HG03469 (cell line): ENCODE measurements around the gene EEPD1.
"Not testable (repeated sequence)": the region's sequence is repeated elsewhere in the genome, so short reads cannot be mapped to it uniquely, and the experiment has no call there.

Experiments
- ATAC-seq: cut with Tn5 transposase; IDR thresholded peaks from one replicate; pipeline ENCODE4 v1.9.1; 2021; ENCODE audit warnings: mild to moderate bottlenecking, moderate library complexity, moderate number of reproducible peaks; ENCODE audit not compliant: unreplicated experiment

EEPD1 gene

DNA sequence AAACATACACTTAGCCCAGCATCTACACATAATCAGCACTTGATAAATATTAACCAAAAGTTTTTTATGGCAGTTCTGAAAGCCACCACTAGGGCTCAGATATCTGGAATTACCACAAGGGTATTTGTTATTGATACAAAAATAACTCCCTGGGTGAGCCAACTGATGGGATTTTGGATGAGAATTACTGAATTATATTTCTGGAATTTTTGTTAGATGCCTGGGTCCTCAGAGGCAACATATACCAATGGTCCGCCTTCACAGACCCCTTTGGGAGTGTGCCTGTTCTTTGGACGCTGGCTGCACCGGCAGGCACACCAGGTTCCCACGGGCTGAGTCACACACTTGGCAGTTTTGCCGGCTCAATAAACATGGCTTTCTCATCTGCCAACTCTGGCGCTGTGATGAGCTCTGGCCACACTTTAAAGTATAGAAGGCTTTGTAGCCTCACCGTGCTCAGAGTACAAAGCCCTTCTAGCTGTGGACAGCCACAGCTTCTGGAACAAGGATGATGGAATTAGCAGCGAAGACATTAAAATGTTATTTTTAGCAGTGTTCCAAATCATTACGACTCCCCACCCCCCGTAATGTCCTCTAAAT lies 24.5 kb upstream of the EEPD1 start:
- no peak for ATAC-seq

DNA sequence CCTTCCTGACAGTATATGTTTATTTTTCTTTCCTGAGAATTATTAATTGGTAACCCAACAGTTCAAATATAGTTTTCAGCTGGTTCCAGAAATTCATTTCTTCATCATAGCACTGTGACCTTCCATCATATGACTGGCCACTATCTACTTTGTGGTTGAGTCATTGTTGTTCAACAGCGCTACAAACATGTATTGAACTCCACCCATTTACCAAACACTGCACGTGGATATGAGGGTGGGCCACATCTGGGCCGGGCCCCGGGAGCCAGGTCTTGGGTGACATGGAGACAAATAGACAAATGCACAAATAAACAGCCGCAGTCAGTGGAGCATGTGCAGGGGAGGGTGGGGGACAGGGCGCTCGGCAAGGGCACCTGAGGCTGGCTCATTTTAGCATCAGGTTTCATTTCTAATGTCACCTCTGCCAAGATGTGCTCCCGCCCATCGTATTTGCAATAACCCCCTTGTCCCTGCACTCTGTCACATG lies 24.0 kb upstream of the EEPD1 start:
- ATAC-seq: no peak

DNA sequence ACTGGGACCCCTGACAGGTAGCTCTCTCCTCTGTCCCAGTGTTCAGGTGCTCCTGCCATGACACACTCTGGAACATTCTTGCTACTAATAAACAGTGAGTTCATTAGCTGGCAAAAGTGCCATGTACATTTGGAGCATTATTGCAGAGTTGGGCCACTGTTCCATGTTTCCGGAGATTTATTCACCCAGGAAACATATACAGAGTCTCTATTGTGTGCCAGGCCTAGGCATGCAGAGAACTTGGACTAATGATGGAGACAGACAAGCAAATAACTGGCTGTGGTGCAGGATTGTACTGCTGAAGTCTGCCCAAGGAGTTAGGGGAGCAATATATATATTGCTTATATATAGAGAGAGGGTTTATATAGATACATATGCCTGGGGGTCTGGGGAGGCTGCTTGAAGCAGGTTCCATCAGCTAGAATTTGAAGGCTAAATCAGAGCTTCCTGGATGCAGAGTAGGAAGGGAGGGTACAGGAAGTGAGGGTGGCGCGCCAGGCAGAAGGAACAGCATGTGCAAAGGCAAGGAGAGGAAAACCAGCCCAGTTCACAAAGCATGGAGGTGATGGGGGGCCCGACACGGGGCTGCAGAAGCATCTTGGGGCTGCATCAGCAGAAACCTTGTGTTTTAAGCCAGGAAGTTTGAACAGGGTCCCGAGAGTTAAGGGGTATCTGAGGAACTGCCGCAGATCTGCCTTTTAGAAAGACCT lies 22.7 kb upstream of the EEPD1 start:
- ATAC-seq: no peak

DNA sequence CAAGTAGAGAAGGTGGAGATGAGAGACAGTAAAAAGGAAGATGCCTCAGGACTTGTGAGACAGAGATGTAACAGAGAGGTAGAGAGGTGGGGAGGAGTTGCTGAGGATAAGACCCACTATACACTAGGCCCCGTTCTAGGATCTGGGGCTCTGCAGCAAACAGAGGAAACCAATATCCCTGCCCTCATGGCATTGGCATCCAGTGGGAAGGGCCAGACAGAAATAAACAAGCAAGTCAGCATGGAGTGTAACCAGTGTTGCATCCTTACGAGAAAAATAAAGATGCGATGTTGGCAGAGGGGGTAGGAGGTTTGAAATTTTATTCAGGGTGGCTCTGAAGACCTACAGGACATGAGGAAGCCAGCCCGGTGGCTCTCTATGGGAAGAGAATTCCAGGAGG lies 22.0 kb upstream of the EEPD1 start:
- no peak for ATAC-seq

DNA sequence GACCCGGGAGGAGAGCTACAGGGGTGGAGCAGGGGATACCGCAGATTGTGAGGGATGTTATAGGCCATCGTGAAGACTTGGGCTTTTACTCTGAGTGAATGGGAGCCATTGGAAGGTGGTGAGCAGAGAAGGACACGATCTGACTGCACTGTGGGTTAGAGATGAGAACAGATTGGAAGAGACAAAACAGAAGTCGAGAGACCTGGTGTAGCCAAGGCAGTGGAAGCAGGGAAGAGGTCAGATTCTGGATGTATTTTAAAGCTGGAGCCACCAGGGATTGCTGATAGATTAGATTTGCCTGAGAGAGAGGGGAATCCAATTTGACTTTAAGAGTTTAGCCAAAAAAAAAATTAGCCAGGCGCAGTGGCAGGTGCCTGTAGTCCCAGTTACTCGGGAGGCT lies 21.6 kb upstream of the EEPD1 start:
- ATAC-seq: no peak

DNA sequence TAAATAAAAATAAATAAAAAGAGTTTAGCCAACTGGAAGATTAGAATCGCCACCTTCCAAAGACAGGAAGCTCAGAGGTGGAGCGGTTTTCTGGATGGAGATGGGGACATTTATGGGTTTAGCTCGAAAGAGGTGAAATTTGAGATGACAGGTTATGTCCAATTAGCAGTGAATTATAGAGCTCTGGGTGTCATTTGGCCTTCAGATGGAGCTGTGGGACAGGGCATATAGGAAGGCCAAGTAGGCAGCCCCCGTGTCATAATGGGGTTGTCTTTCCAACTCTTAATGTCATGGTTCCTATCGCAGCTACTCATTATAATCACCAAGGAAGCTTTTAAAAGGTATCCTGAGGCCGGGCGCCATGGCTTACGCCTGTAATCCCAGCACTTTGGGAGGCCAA lies 21.0 kb upstream of the EEPD1 start:
- no peak for ATAC-seq

DNA sequence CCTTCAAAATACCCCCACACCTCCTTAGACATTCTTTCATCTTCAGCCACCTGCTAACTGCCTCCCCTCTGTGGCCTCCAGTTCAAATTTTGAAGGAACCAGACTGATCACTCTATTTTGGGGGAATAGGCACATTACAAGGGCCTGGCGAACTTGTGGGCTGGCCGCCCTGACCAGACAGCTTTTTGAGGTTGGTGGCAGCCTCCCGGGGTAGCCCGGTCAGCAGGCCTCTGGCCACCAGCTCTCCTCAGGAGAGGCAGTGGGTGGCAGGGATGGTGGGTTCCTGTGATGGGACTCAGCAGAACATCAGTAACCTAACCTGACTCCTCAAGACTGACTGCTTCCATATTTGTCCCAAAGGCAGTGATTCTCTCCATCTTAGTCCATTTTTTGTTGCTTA lies 17.4 kb upstream of the EEPD1 start:
- ATAC-seq: no peak

DNA sequence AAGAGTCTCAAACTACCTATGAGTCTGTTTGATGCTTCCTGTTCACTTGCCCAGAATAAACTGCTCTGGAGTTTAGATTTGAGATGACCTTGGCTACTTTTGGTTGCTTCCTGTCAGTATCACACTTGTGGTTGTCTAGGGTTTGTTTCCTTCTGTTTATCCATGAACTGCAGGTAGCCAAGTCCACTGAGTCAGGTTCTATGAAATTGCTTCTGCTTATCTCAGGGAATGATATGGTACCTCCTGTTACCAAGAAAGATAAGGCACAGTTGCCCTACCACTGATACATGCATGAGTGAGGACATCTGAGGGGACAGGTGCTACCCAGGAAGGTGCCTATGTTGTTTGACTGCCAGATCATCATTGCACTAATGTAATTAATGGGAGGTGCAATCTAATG lies 15.8 kb upstream of the EEPD1 start:
- no peak for ATAC-seq

DNA sequence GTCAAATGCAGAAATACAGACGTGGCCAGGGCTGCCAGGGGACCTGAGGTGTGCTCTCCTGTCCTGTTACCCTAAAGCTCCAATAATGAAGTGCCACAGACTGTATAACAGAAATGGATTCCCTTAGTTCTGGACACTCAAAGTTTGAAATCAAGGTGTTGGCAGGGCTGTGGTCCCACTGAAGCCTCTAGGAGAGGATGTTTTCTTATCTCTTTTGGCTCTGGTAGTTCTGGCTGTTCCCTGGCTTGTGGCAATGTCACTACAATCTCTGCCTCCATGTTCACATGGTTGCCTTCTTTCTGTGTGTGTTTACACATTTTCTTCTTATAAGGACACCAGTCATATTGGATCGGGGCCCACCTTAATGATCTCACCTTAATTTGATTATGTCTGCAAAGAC lies 15.3 kb upstream of the EEPD1 start:
- ATAC-seq: no peak

DNA sequence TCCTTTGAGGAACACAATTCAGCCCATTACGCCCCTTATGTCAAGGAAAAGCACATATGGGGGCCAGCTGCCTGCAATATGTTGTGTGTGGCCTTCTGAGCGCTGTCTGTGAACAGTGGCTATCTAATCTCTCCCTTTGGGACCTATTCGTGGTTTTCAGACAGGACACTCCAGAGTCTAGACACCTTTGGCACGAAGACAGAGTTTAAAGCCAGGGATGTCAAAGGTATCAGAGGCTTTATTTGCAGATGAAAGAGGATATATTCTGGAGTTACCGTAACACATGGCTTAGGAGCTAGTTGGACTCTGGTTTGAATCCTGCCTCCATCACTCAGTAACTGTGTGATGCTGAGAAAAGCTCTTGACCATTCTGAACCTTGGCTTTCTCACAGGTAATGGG lies 14.8 kb upstream of the EEPD1 start:
- ATAC-seq: no peak

DNA sequence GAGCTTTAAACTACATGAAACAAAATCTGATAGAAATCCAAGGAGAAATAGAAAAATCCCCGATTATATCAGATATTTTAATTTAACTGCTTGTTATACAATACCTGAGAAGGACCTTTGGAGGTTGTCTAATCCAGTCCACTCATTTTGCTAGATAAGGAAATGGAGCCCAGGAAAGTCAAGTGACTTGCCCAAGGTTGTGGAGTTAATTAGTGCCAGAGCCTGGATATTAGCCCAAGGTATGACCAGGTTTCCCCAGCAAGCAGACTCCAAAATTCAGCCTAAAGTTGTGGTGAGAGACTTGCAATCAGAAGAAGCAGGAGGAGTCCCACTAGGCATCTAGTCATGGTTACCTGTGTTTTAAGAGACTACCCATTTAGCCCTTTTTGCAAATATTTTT lies 11.7 kb upstream of the EEPD1 start:
- no peak for ATAC-seq

DNA sequence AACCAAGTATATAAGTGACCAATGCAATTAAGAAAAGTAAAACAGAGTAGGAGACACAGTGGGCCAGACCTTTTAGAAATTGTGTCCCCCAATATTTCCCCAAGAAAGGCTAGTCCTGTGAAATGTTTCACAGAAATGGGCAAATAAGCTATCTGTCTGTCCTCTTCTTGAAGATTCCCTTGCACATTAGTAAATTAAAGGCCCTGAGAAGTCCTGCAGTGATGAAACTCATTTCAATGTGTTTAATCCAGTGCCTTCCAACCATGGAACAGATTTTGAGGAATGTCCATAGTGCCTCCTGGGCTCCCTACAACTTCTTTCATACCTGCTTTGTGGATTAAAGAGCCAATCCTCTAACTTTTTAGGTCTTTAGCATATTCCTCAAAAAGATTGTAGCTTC lies 11.2 kb upstream of the EEPD1 start:
- no peak for ATAC-seq

DNA sequence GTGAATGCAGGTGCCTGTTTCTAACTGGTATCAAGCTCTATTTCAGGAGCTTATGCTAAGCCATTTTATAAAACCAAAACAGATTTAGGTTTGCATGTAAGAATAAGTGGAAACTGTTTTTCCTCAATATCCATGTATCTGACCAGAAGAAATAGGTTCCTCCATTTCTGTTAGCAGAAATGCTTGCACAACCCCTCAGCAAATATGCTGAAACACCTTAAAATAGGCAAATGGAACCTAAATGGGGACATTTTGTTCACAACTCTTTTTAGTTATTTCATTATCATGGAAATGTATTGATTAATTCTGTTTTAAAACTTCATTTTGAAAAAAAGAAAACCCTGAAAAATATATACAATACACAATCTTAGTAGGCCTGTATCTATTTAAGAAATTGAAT lies 8.9 kb upstream of the EEPD1 start:
- ATAC-seq: no peak

DNA sequence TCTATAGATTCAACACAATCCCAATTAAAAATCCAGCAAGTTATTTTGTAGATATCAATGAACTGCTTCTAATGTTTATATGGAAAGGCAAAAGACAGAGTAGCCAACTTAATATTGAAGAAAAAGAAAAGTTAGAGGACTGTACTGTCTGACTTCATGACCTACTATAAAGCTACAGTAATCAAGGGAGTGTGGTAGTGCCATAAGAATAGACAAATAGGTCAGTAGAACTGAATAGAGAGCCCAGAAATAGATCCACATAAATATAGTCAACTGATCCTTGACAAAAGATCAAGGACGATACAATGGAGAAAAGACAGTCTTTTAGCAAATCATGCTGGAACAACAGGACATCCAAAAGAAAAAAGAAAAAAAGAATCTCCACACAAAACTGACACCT lies 7.4 kb upstream of the EEPD1 start:
- no peak for ATAC-seq

DNA sequence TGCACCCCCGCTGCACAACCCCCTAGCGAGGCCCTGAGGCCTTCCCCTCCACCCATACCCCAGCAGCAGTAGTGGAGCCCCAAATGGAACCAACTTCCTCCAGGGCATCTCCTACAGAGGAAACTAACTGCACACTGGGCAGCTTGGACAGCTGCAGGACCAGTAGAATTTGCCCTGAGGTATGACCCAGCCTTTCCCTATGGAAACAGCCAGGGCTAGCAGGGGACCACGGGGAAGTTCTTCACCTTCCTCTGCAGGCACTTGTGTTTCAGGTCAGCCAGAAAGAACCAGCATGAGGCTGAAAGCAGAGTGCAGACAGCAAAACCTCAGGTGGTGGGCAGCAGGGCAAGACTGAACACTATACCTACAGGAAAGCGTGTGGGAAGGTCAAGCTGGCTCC lies 5.7 kb upstream of the EEPD1 start:
- no peak for ATAC-seq

DNA sequence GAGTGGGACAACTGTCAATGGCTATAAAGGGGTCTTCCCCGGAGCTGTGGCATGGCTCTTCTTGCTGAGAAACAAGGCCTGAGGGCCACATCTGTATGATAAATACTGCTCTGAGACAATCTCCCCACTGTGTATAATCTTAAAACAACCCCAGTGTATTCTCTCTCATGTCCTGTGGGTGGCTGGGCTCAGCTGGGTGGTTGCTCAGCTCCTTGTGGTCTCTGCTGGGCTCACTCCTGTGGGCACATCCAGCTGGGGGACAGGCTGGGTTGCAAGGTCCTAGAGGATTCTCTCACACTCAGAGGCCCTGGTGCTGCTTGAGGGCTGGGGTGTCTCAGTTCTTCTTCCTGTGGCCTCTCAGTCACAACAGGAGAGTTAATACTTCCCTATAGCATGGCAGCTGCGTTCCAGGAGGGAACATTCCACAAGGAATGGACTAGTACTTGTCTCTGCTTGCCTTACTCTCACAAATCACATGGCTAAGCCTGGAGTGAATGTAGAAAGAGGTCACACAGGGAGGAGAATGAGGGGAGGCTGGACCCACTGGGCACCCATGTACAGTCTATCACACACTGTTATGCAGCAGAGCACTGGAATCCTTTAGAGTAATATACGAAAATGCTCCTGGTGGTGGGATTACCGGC lies 4.5 kb upstream of the EEPD1 start:
- ATAC-seq: no peak

DNA sequence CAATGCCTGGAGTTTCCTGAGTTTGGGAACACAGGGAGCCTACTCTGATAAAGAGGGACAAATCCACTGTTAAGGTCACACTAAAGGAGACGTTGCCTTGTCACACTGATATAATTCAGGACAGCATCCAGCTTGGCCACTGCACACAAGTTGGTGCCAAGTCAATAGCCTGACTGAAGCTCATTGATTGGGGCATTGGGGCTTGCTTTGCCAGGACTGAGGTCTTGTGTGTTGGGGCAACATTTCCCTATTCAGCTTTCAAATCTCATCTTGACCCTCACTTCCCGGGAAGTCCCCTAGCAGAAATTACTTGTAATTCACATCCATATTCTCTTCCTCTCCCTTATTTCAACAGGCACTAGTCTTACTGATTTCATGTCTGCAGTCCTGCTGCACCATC lies 3.8 kb upstream of the EEPD1 start:
- ATAC-seq: not testable (repeated sequence)

DNA sequence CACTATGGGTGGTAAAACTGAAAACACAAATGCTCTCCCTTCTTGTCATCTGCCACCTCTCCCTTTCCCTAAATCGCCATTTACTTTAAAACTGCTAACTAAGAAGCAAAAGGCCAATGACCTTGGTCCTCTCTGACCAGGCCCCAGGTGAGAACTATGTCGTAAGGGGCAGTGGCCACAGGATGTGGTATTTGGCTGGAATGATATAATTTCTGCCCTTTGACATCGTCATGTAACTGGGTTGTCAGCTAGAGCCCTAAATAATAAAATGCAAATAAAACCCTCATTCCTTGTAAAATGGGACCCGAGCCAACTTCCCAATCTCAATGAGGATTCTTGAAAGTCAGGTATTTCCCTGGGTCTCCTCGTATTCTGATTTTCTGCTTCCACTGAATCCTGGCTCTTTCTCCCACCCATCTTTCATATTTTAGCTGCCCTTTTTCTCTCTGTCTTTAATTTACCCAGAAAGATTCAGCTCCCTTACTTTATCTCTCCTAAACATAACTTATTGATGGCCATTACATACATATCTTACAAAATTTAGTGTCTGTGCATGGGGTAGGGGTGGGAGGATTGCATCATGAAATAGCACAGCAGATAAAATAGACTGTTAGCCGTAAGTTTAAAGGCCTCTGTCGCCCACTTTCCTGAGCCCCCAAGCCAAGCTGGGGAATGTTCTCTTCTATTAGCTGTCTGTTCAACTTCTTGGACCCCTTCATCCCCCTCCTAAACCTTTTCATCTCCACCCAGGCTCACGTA lies 3.2 kb upstream of the EEPD1 start:
- ATAC-seq: no peak

DNA sequence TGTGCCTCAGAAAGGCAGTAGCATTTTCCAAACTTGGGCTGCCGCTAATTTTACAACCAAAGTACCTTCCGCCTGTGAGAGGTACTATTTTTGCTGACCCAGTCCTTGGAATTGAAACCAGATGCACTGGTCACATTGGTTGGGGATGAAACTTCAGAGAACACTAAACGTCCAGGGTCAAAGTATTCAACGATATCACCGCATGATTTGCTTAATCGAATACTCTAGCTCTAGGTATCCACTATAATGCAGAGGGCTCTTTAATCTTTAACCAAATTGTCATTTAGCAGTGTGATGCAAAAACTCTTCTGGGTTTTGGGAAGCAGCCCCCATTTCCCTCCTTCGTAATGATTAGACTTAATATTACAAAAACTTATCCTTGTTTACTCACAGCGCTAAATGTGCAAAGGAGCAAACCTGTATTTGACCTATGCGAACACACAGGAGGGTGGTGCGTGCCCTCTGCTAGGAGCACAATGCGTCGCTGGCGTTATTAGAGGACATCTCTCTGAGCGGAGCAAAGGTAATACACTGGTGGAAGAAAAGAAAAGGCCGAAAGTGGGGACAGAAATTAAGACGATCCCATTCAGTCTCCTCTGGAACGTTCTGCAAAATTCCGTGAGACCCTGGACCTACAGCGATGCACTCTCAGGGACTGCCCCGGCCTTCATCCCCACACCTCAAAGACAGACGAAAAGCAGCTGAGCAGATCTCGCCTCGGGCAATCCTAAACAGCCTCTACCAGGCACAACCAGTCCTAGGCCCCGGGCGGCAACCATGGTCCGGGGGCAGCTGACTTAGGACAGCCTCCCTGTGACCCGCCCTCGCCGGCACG lies 916 bp upstream of the EEPD1 start:
- no peak for ATAC-seq

DNA sequence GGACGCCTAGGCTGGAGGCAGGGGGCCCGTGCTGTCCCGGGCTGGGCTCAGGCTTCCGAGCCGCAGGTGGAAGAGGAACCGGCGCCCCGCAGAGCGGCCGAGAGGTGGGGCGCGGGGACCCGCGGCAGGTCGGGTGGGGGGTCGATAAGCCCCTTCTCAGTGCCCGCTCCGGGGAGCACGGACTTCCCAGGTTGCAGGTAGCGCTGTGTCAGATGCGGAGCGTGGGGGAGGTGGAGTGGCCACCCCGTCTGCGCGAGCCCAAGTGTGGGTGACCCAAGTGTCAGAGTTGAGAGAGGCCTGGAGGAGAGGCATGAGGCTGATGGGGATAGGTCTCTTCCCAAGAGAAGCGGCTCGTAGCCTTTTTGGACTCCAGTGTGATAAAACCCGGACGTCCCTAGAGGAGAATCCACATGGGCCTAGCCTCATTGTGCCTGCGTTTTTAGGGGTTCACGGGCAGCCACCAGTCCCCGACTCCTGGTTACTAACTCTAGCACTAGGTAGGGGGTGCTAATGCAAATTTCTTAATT lies 580 bp downstream of the EEPD1 start:
- no peak for ATAC-seq
